Measurements from ENCODE around the gene ZNF610.

GRCh38 chr19:52366414-52366824 lies 30.4 kb downstream of the ZNF610 start:
- TF ChIP-seq CTCF (conservative IDR thresholded peaks at IDR 0.05; ENCODE audit: low read depth, low read length): no peak
- TF ChIP-seq EZH2phosphoT487 (IDR thresholded peaks at IDR 0.05; ENCODE audit: borderline replicate concordance, low read length): no peak
- no peak for TF ChIP-seq EZH2 (IDR thresholded peaks at IDR 0.05; ENCODE audit: low read length, unreplicated experiment)
